ENCODE measurements around the gene COMMD1. TPM values are rescaled to one million over a fixed set of nuclear protein-coding genes. Genes with fewer than 3 reads are reported as not detected.

Gene COMMD1
- total RNA-seq, 1 experiment from 2014 or later = 24.7 TPM

- TF ChIP-seq PRRX2 (CRISPR knock-in tag; IDR thresholded peaks at IDR 0.05) (no peak), SMAD4 (CRISPR knock-in tag; IDR thresholded peaks at IDR 0.05) (no peak), MXD4 (CRISPR knock-in tag; IDR thresholded peaks at IDR 0.05; ENCODE audit: borderline replicate concordance) (no peak), IRF2 (CRISPR knock-in tag; IDR thresholded peaks at IDR 0.05; ENCODE audit: borderline replicate concordance, low read depth) (no peak)
Measured at GRCh38 chr2:62184512-62185230, 279.2 kb downstream of the COMMD1 start (continued).

Other genes with a start within 250 kb of the COMMD1 start
- gene FAM161A, start 51.6 kb upstream of the COMMD1 start, total RNA-seq (2021) = 11.0 to 12.4 TPM (median 11.9 TPM) in 3 replicates
- gene CCT4, start 17.0 kb upstream of the COMMD1 start, total RNA-seq (2021) = 345 to 362 TPM (median 359 TPM) in 3 replicates

Data from WTC11 (cell line).